SW 1271 (cell line): ENCODE data around the gene ARHGAP28.
"Not testable (repeated sequence)": the region's sequence is repeated elsewhere in the genome, so short reads cannot be mapped to it uniquely, and the experiment has no call there.

ENCODE experiments used
- DNase-seq, 2 experiments: peaks; one replicate each; lab custom pipeline; 2025; lab: John Stamatoyannopoulos, UW

The ARHGAP28 gene

GRCh38 chr18:6820314-6820713, 90.8 kb downstream of the ARHGAP28 start:
- DNase-seq = no peak

DNA sequence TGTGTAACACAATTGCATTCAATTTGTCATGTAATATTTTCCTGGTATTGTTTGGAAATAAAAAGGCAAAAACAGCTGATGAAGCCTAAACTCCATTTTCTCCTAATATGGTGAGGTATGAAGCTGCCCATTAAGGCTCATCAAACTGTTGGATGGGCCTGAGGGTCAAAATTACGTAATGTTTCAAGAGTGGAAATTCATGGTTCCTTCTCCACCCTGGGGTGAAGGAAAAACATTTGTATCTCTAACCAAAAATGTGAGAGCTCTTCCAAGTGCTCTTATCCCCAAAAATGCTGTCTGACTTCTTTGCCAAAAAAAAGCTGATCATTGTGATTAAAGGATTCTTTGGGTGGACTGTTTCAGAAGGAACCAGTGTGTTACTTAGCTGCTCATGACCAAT, 91.8 kb downstream of the ARHGAP28 start:
- DNase-seq = no peak

DNA sequence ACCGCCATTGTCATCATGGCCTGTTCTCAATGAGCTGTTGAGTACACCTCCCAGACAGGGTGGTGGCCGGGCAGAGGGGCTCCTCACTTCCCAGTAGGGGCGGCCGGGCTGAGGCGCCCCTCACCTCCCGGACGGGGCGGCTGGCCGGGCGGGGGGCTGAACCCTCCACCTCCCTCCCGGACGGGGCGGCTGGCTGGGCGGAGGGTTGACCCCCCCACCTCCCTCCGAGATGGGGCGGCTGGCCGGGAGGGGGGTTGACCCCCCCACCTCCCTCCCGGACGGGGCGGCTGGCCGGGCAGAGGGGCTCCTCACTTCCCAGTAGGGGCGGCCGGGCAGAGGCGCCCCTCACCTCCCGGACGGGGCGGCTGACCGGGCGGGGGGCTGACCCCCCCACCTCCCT, 97.6 kb downstream of the ARHGAP28 start:
- not testable (repeated sequence) for DNase-seq

DNA sequence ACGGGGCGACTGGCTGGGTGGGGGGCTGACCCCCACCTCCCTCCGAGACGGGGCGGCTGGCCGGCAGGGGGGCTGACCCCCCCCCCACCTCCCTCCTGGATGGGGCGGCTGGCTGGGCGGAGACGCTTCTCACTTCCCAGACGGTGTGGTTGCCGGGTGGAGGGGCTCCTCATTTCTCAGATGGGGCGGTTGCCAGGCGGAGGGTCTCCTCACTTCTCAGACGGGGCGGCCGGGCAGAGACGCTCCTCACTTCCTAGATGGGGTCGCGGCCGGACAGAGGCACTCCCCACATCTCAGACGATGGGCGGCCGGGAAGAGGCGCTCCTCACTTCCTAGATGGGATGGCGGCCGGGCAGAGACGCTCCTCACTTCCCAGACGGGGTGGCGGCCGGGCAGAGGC, 98.0 kb downstream of the ARHGAP28 start:
- not testable (repeated sequence) for DNase-seq

DNA sequence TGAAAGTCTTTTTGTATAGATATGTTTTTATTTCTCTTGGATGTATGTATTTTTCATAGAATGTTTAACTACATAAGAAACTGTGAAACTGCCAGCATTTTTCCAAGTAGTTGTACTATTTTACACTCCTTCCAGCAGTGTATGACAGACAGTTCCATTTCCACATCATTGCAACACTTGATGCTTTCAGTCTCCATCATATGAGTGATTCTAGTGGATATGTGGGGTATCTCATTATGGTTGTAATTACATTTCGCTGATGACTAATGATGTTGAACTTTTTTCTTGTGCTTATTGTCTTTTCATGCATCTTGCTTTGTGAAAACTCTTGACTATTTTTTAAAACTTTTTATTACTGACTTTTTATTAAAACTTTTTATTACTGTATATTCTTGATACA, 101.4 kb downstream of the ARHGAP28 start:
- DNase-seq = no peak

DNA sequence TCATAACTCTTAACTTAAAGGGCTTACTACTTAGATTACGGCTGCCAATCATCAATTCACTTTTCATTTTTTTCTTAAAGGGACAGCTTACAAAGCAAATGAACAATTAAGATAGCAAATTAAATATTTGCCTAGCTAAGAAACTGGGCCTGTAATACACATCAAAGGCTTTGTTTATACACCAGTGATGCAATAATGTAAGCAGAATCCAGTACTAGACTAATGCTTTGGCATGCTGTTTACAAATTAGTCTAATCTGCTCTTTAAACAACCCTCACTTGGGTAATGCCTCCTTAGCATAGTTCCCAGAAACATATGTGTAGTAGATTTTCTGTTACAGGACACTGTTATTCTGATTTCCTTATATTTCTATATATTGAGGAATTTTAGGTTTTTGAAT, 105.8 kb downstream of the ARHGAP28 start:
- no peak for DNase-seq

- no peak for DNase-seq
Observed at GRCh38 chr18:6836331-6836730, 106.8 kb downstream of the ARHGAP28 start.

GRCh38 chr18:6837904-6838303, 108.4 kb downstream of the ARHGAP28 start:
- DNase-seq = no peak

- no peak for DNase-seq
Observed at GRCh38 chr18:6842081-6842480, 112.6 kb downstream of the ARHGAP28 start.

- no peak for DNase-seq
Observed at GRCh38 chr18:6843308-6843707, 113.8 kb downstream of the ARHGAP28 start.

DNA sequence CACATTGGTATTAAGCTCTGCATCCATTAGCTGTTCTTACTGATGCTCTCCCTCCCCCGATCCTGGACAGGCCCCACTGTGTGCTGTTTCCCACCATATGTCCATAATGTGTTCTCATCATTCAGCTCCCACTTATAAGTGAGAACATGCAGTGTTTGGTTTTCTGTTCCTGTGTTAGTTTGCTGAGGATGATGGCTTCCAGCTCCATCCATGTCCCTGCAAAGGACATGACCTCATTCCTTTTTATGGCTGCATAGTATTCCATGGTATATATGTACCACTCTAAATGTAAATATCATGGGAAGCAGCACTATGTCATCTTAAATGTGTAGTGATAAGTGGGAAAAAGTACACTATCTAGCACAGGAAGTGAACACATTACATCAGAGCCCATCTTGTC, 116.0 kb downstream of the ARHGAP28 start:
- not testable (repeated sequence) for DNase-seq

DNA sequence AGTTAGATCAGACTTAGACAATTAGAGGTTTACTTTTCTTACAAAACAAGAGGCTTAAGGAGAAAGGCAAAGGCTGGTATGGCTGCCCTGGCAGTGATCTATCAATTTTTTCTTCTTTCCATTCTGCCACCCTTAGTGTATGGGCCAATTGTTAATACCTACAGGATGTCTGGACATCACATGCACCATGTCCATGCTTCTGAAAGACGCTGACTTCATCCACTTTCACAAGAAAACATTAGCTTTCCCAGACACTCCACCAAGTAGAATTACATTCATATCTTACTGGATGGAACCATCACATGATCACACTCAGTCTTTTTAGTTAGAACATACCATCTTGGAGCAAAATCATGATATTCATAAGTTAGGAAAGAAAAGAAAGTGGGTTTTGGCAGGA, 120.9 kb downstream of the ARHGAP28 start:
- DNase-seq = no peak

GRCh38 chr18:6851480-6851879, 122.0 kb downstream of the ARHGAP28 start:
- no peak for DNase-seq

GRCh38 chr18:6854811-6855210, 125.3 kb downstream of the ARHGAP28 start:
- DNase-seq = no peak

DNA sequence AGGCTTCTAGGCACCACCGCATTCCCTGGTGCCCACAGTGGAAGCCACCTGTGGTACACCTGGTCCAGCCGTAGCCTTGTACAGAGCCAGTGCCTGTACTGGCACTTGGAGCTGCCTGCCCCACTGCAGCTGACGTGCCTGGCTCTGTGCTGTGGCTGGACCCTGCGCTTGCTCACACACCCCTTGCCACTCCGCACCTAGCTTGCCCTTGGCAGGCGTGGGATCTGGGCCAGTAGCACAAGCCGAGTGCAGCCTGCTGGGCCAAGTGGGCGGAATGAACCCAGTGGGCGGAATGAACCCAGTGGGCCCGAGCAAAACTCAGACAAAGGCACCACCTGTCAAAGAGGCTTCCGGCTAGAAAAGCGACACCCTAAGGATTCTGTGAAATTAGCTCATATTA, 126.3 kb downstream of the ARHGAP28 start:
- no peak for DNase-seq

DNA sequence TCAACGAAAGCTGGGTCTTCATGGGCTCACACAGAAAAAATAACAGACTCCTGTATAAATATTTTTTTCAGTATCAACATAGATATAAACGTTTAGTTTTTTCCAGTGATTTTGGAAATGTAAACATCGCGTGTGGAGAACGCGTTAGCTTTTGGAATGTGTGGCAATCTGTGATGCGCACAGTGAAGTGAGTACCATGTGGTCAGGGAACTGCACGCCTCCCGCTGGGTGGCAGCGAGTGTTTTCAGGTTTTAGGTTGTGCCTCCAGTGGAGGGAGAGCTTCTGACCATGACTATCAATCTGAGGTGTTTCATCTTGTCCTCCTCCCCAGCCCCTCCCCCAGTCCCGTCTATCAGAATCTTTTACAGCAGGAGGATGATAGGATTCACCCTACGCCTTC, 127.8 kb downstream of the ARHGAP28 start:
- DNase-seq = no peak

- DNase-seq = no peak
Observed at GRCh38 chr18:6859676-6860422, 130.3 kb downstream of the ARHGAP28 start.

GRCh38 chr18:6860804-6861448, 131.4 kb downstream of the ARHGAP28 start:
- no peak for DNase-seq

GRCh38 chr18:6865251-6865650, 135.7 kb downstream of the ARHGAP28 start:
- no peak for DNase-seq

DNA sequence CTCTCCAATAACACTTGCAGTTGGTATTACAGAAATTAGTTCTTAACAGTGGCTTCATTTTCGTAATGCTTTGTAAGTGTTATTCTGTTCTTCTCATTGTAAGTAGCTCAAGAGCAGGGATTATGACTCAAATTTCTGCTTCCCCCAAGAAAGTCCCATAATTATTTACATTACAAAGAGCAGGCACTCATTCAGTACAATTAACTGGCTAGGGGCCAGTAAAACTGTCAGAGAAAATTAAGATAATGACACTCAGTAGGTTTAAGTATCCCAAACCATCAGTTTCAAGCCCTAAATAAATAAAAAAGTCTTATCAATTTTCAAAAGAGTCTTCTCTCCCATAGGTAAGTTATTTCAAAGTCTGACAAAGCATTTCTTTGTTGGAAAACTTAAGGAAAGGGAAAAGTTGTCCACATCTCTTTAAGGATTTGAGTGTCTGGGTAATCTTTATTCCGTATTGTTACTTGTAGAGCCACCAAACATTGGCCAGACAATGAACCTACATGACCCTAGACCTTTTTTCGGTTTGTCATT, 137.1 kb downstream of the ARHGAP28 start:
- no peak for DNase-seq

DNA sequence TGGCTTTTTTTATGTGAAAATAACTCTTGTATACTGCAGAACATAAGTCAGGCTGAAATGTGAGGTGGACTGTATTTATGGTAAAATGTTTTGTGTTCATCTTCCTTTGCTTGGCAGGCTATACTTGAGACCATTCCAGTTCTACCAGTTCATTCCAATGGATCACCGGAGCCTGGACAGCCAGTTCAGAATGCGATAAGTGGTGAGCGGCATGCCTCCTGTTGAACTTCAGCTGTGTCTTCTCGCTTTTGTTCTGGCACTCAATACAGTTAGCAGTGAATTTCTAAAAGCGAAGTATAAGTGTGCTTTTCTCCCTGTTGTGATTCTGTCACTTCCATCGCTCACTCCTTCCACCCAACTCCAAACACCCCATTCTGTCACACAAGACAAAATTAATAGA, 138.5 kb downstream of the ARHGAP28 start:
- no peak for DNase-seq

DNA sequence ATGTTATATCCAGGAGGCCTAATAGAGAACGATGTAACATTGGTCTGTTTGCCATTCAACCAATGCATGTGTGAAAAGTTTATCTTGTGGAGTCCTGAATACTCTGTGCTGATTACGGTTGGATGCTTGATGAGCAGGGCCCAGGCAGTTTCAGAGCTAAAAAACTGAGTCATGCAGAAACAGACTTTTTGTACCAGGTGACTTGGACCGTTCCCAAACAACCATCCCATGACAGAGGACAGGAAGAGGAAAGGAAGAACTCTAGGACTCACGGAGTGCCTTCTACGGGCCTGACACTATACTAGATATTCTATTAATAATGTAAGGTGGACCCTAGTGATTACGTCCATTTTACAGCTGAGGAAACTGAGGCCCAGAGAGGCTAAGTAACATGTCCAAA, 142.1 kb downstream of the ARHGAP28 start:
- DNase-seq = no peak

- DNase-seq = no peak
Observed at GRCh38 chr18:6873040-6873751, 143.7 kb downstream of the ARHGAP28 start.
